Omental fat pad (tissue), 4 donors: ENCODE data around the gene DEUP1. TPM values are rescaled to one million over a fixed set of nuclear protein-coding genes. Genes with fewer than 3 reads are reported as not detected.
A peak's percentile ranks its signal among the peaks of the same experiment; 100 is the strongest.

Source experiments
- ATAC-seq: fragments of 150-250 bp; one replicate; pipeline ENCODE4 v1.9.1; 2016; ENCODE audit warnings: mild to moderate bottlenecking, moderate library complexity; ENCODE audit not compliant: low FRiP score
- DNase-seq: peaks from one replicate; pipeline ENCODE4 v3.0.0-alpha.2; 2019; ENCODE audit warnings: low spot score
- CTCF ChIP-seq, 3 donors: fragments of 450-650 bp; IDR thresholded peaks; one replicate each; pipeline ENCODE4 v1.5.1; 2016 to 2017; ENCODE audit warnings: antibody characterized with exemption in 3 of 3, mild to moderate bottlenecking in 3 of 3, moderate library complexity in 2 of 3
- total RNA-seq, 4 donors: library from RNA; depleted of rRNA; stranded (reverse); fragments of >200 nt; gene quantifications; one replicate each; pipeline ENCODE4 v1.1.0, GENCODE V29; 2016

Gene DEUP1
- total RNA-seq, 4 donors from 2014 or later, result not detected

GRCh38 chr11:93481696-93482095, 151.2 kb downstream of the DEUP1 start:
- no peak for ATAC-seq
- no peak for DNase-seq
- no peak for TF ChIP-seq CTCF (IDR thresholded peaks at IDR 0.05)

GRCh38 chr11:93482556-93482955, 152.0 kb downstream of the DEUP1 start:
- TF ChIP-seq CTCF (IDR thresholded peaks at IDR 0.05), result no peak
- peak; percentile 18 for ATAC-seq
- DNase-seq, result no peak

- ATAC-seq (no peak), DNase-seq (no peak)
- no peak for TF ChIP-seq CTCF (IDR thresholded peaks at IDR 0.05)
Measured at GRCh38 chr11:93484716-93485115, 154.2 kb downstream of the DEUP1 start.

GRCh38 chr11:93485983-93486382, 155.4 kb downstream of the DEUP1 start:
- ATAC-seq, result no peak
- TF ChIP-seq CTCF (IDR thresholded peaks at IDR 0.05), result no peak
- no peak for DNase-seq

- TF ChIP-seq CTCF (IDR thresholded peaks at IDR 0.05), result no peak
- ATAC-seq, result no peak
- DNase-seq, result no peak
Measured at GRCh38 chr11:93487032-93487483, 156.5 kb downstream of the DEUP1 start.

Other genes with a start within 250 kb of the DEUP1 start
- gene SLC36A4, start 132.8 kb upstream of the DEUP1 start, total RNA-seq, result 10 to 100 TPM; 19.0 to 35.7 (median 23.0) TPM
- gene SMCO4, start 212.6 kb downstream of the DEUP1 start, total RNA-seq, result 10 to 100 TPM in 3 of 4 donors, 1 to 10 TPM in 1; 8.5 to 30.1 (median 20.9) TPM